HEK293T (cell line): ENCODE measurements around the gene DHRSX.

ENCODE experiments used
- CTCF ChIA-PET: fragments of 350-600 bp; formaldehyde crosslinking; extraction: SDS; loops from one replicate; lab custom pipeline; 2021; ENCODE audit warnings: antibody characterized with exemption, inconsistent platforms; lab: Yijun Ruan, JAX
- POLR2A ChIA-PET: fragments of 350-600 bp; formaldehyde crosslinking; extraction: SDS; loops from one replicate; lab custom pipeline; 2020; ENCODE audit warnings: antibody characterized with exemption, inconsistent platforms; lab: Yijun Ruan, JAX
- DNase-seq: peaks from one replicate; pipeline ENCODE4 v3.0.0; 2012; ENCODE audit warnings: mixed read lengths; ENCODE audit errors: extremely low spot score
- ARNT ChIP-seq: fragments of 450-650 bp; IDR thresholded peaks from 2 replicates; pipeline ENCODE4 v1.6.1; 2017; ENCODE audit warnings: mild to moderate bottlenecking
- BHLHE40 ChIP-seq: fragments of 450-650 bp; IDR thresholded peaks from 2 replicates; pipeline ENCODE4 v1.6.1; 2016; ENCODE audit warnings: mild to moderate bottlenecking, moderate library complexity, borderline replicate concordance
- CTBP1 ChIP-seq: fragments of 450-650 bp; IDR thresholded peaks from 2 replicates; pipeline ENCODE4 v1.6.1; 2016; ENCODE audit warnings: borderline replicate concordance
- ELF4 ChIP-seq: fragments of 450-650 bp; IDR thresholded peaks from 2 replicates; pipeline ENCODE4 v1.6.1; 2017; ENCODE audit warnings: antibody characterized with exemption
- FOXA1 ChIP-seq: fragments of 450-650 bp; IDR thresholded peaks from 2 replicates; pipeline ENCODE4 v1.6.1; 2016; ENCODE audit warnings: mild to moderate bottlenecking
- FOXK2 ChIP-seq: fragments of 450-650 bp; IDR thresholded peaks from 2 replicates; pipeline ENCODE4 v1.6.1; 2016; ENCODE audit warnings: mild to moderate bottlenecking
- FOXM1 ChIP-seq: fragments of 450-650 bp; IDR thresholded peaks from 2 replicates; pipeline ENCODE4 v1.6.1; 2017; ENCODE audit warnings: mild to moderate bottlenecking, borderline replicate concordance
- HDGF ChIP-seq: fragments of 450-650 bp; IDR thresholded peaks from 2 replicates; pipeline ENCODE4 v1.6.1; 2017; ENCODE audit warnings: antibody characterized with exemption, borderline replicate concordance
- L3MBTL2 ChIP-seq: fragments of 450-650 bp; conservative IDR thresholded peaks from 2 replicates; pipeline ENCODE4 v1.6.1; 2016; ENCODE audit warnings: mild to moderate bottlenecking
- LEF1 ChIP-seq: fragments of 450-650 bp; IDR thresholded peaks from 2 replicates; pipeline ENCODE4 v1.6.1; 2017; ENCODE audit warnings: mild to moderate bottlenecking, borderline replicate concordance
- NFRKB ChIP-seq: fragments of 450-650 bp; IDR thresholded peaks from 2 replicates; pipeline ENCODE4 v1.6.1; 2016; ENCODE audit warnings: mild to moderate bottlenecking, moderate library complexity
- PKNOX1 ChIP-seq: fragments of 450-650 bp; IDR thresholded peaks from 2 replicates; pipeline ENCODE4 v1.6.1; 2016
- SP1 ChIP-seq: fragments of 450-650 bp; IDR thresholded peaks from 2 replicates; pipeline ENCODE4 v1.6.1; 2017
- SUZ12 ChIP-seq: fragments of 450-650 bp; IDR thresholded peaks from 2 replicates; pipeline ENCODE4 v1.6.1; 2016; ENCODE audit warnings: mild to moderate bottlenecking
- TARDBP ChIP-seq: fragments of 450-650 bp; IDR thresholded peaks from 2 replicates; pipeline ENCODE4 v1.6.1; 2016
- ZNF384 ChIP-seq: fragments of 450-650 bp; IDR thresholded peaks from 2 replicates; pipeline ENCODE4 v1.6.1; 2016

The DHRSX gene

GRCh38 chrX:2504706-2505332 is 4.0 kb upstream of the DHRSX start:
- DNase-seq = no peak
- ChIA-PET CTCF (no interaction called here), POLR2A (no interaction called here)
- TF ChIP-seq HDGF = no peak
- no peak for TF ChIP-seq CTBP1
- TF ChIP-seq BHLHE40 = no peak
- no peak for TF ChIP-seq SUZ12
- no peak for TF ChIP-seq FOXA1
- TF ChIP-seq ZNF384 = no peak
- TF ChIP-seq NFRKB = no peak
- no peak for TF ChIP-seq SP1
- TF ChIP-seq ELF4 = no peak
- no peak for TF ChIP-seq ARNT
- TF ChIP-seq PKNOX1 = no peak
- no peak for TF ChIP-seq TARDBP
- TF ChIP-seq L3MBTL2 = no peak

GRCh38 chrX:2503591-2504500 is 3.1 kb upstream of the DHRSX start:
- no peak for DNase-seq
- TF ChIP-seq FOXK2 (no peak), SUZ12 (no peak), BHLHE40 (no peak), ZNF384 (no peak), FOXM1 (no peak), SP1 (no peak), PKNOX1 (no peak), CTBP1 (no peak), LEF1 (no peak), FOXA1 (no peak), NFRKB (no peak), ELF4 (no peak)
- POLR2A ChIA-PET = no interaction called here
- CTCF ChIA-PET = no interaction called here

GRCh38 chrX:2502668-2503519 is 2.1 kb upstream of the DHRSX start:
- ChIA-PET POLR2A (no interaction called here), CTCF (no interaction called here)
- no peak for DNase-seq
- TF ChIP-seq CTBP1 = no peak
- TF ChIP-seq PKNOX1 = peak; percentile 35; the same call in 1 of the 2 replicates
- TF ChIP-seq ZNF384 = peak; percentile 44; the same call in 1 of the 2 replicates

- TF ChIP-seq ZNF384 (no peak), LEF1 (no peak), BHLHE40 (no peak), CTBP1 (no peak), FOXM1 (no peak), SP1 (no peak), ARNT (no peak), FOXA1 (no peak), ELF4 (no peak), TARDBP (no peak), HDGF (no peak), PKNOX1 (no peak), SUZ12 (no peak), NFRKB (no peak), L3MBTL2 (no peak)
- CTCF ChIA-PET = no interaction called here
- no peak for DNase-seq
Measured at GRCh38 chrX:2502120-2502667, 1.4 kb upstream of the DHRSX start.

More at GRCh38 chrX:2502120-2502667, 1.4 kb upstream of the DHRSX start:
- POLR2A ChIA-PET = no interaction called here
